Body of pancreas (tissue), 4 donors: ENCODE measurements around the gene PRSS21. TPM values are rescaled to one million over a fixed set of nuclear protein-coding genes. Genes with fewer than 3 reads are reported as not detected.
A peak's percentile ranks its signal among the peaks of the same experiment; 100 is the strongest.

Experiments
- ATAC-seq: fragments of 150-250 bp; one replicate; pipeline ENCODE4 v1.9.1; 2016
- DNase-seq, 4 donors: peaks; one replicate each; pipeline ENCODE4 v3.0.0-alpha.2; 2019
- H3K27ac ChIP-seq, 4 donors: fragments of 200-600 bp; sonication (generic); 1 replicate in 3 of 4; 2 replicates in 1 of 4; pipeline versions ENCODE4 v1.5.1 to v1.6.1; 2016 to 2019; ENCODE audit warnings: mild to moderate bottlenecking in 1 of 4, mixed read lengths in 1 of 4, moderate library complexity in 1 of 4
- H3K27me3 ChIP-seq, 2 donors: fragments of 200-600 bp; sonication (generic); one replicate each; pipeline ENCODE4 v1.6.0; 2016; ENCODE audit warnings: mild to moderate bottlenecking in 1 of 2
- H3K36me3 ChIP-seq, 2 donors: fragments of 200-600 bp; sonication (generic); replicated peaks in 1 of 2; 2 replicates each; pipeline ENCODE4 v1.5.1; 2016; ENCODE audit warnings: low read depth in 2 of 2; ENCODE audit not compliant: insufficient read depth in 1 of 2
- H3K4me1 ChIP-seq: fragments of 200-600 bp; sonication (generic); one replicate; pipeline ENCODE4 v1.6.0; 2016
- H3K4me3 ChIP-seq, 2 donors: fragments of 200-600 bp; sonication (generic); 1 replicate in 1 of 2; 2 replicates in 1 of 2; pipeline ENCODE4 v1.5.1; 2016 to 2019
- H3K9me3 ChIP-seq, 3 donors: fragments of 200-600 bp; sonication (generic); 1 replicate in 2 of 3; 2 replicates in 1 of 3; pipeline ENCODE4 v1.5.1; 2016
- CTCF ChIP-seq, 7 experiments: fragments of 450-650 bp in 4 of 7; fragments of 200-600 bp in 3 of 7; sonication (generic) in 3 of 7; IDR thresholded peaks; one replicate each; pipeline ENCODE4 v1.5.1; 2016 to 2019; ENCODE audit warnings: antibody characterized with exemption in 7 of 7
- POLR2A ChIP-seq, 3 donors: fragments of 450-650 bp; IDR thresholded peaks; one replicate each; pipeline ENCODE4 v1.6.1; 2016; ENCODE audit warnings: antibody characterized with exemption in 3 of 3, mild to moderate bottlenecking in 2 of 3
- WGBS, 2 donors: methylation state at CpG; one replicate each; pipeline ENCODE4 v1.1.5; 2017; 5-methylcytosine and 5-hydroxymethylcytosine counted together
- intact Hi-C: fragments of 100-400 bp; cut with DNase I; formaldehyde crosslinking; loops from one replicate; pipeline ENCODE4 v1.15.1; 2023
- total RNA-seq, 2 donors: library from RNA; depleted of rRNA; stranded (reverse); fragments of >200 nt; gene quantifications; one replicate each; pipeline ENCODE4 v1.1.0, GENCODE V29; 2016

PRSS21 gene
- total RNA-seq, 2 donors from 2014 or later, result 0.66 to 1.6 TPM

- WGBS, 2 donors, result 86 to 99% methylated on average over 8 to 18 of the region's 18 CpGs
- Histone ChIP-seq H3K36me3 (peaks cover 0 to 4% of the 10 kb centered on the region in 2 donors), H3K9me3 (no peaks in the 10 kb centered on the region), H3K4me1 (peaks cover 22% of the 10 kb centered on the region), H3K27ac (no peak overlapping the region), H3K27me3 (no peaks in the 10 kb centered on the region), H3K4me3 (no peak overlapping the region)
- no peak for DNase-seq
- intact Hi-C loops, result no loop called here
- no peak for TF ChIP-seq CTCF (IDR thresholded peaks at IDR 0.05)
- ATAC-seq, result no peak
These were observed 36.6 kb downstream of the PRSS21 start for GRCh38 chr16:2853531-2854073.

DNA sequence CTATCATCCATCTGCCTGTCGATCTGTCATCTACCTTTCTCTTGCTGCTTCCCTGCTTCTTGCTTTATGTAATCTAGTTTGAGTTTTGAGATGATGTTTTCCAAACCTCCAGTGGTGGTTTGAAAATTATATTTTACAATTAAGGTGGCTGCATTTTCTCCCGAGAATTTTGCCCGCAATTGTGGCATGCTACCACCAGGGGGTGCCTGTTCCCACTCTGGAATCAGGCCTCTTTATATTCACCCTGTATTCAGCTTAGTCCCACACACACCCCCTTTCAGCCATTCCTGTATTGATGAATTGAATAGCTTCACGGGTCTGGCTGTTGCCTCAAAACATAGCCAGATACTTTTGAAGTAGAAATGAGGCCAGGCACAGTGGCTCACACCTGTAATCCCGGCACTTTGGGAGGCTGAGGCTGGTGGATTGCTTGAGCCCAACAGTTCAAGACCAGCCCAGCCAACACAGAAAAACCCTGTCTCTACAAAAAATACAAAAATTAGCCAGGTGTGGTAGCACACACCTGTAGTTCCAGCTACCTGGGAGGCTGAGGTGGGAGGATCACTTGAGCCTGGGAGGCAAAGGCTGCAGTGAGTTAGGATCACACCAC lies 37.8 kb downstream of the PRSS21 start:
- no peak overlapping the region for H3K4me3 ChIP-seq
- H3K27me3 ChIP-seq, result no peaks in the 10 kb centered on the region
- WGBS, 2 donors, result 58 to 78% methylated on average over 5 of the region's 5 CpGs
- peaks cover 0 to 4% of the 10 kb centered on the region in 2 donors for H3K36me3 ChIP-seq
- intact Hi-C loops, result no loop called here
- DNase-seq (no peak), ATAC-seq (no peak)
- no peaks in the 10 kb centered on the region for H3K9me3 ChIP-seq
- no peak for TF ChIP-seq POLR2A (IDR thresholded peaks at IDR 0.05)
- peak in 6 of 7 experiments; percentile 34 to 56 (median 43) for TF ChIP-seq CTCF (IDR thresholded peaks at IDR 0.05)
- peaks cover 28% of the 10 kb centered on the region for H3K4me1 ChIP-seq
- H3K27ac ChIP-seq, result no peak overlapping the region

DNA sequence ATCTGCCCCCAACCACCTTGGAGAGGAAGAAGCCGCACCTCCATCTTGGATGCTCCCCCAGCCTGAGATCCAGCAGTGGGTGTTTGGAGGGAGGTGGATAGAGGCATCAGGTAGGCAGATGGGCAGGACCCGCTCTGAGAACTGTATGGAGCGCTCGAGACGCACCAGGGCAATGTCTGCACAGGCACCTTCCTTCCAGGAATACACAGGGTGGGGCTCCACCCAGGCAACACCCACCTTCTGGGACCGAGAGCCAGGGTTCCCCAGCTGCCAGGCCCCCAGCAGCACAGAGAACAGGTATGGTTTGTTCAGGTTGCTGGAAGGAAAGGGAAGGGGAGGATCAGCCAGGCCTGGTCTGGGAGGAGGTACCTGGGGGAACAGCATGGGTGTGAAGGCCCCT lies 38.5 kb downstream of the PRSS21 start:
- DNase-seq (no peak), ATAC-seq (no peak)
- peaks cover 0 to 4% of the 10 kb centered on the region in 2 donors for H3K36me3 ChIP-seq
- peaks cover 28% of the 10 kb centered on the region for H3K4me1 ChIP-seq
- H3K9me3 ChIP-seq, result no peaks in the 10 kb centered on the region
- TF ChIP-seq POLR2A (IDR thresholded peaks at IDR 0.05) (no peak), CTCF (IDR thresholded peaks at IDR 0.05) (no peak)
- intact Hi-C loops, result no loop called here
- H3K27ac ChIP-seq, result no peak overlapping the region
- H3K4me3 ChIP-seq, result no peak overlapping the region
- 85 to 96% methylated on average over 4 to 6 of the region's 6 CpGs for WGBS, 2 donors
- no peaks in the 10 kb centered on the region for H3K27me3 ChIP-seq

DNA sequence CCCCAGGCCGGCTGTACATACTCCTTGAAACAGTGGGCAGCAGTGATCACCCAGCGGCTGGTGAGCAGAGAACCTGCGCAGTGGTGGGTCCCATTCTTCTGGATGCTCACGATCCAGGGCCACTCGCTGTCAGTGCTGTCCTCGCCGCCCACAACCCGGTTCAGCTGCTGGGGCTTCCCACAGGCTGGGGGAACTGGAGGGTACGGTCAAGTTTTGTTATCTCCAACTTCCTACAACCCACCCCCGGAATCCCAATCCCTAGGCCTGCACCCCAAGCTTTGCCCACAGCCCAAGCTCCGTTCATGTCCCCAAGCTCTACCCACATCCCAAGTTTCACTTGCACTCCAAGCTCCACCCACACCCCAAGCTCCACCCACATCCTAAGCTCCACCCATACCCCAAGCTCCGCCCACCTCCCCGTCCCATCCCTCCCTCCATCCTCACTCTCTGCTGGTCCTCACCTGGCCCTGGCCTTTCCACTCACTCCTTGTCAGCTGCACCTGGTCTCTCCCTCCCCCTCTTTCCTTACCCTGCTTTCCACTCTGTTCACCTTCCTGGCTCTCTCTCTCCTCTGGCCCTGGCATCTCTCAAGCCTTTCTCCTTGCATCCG lies 39.1 kb downstream of the PRSS21 start:
- Histone ChIP-seq H3K4me1 (peaks cover 28% of the 10 kb centered on the region), H3K36me3 (peaks cover 0 to 4% of the 10 kb centered on the region in 2 donors), H3K9me3 (no peaks in the 10 kb centered on the region), H3K27me3 (no peaks in the 10 kb centered on the region), H3K27ac (peak overlapping the region in 2 of 4 donors; percentile 93 to 99), H3K4me3 (no peak overlapping the region)
- WGBS, 2 donors, result 85% methylated on average over 14 of the region's 14 CpGs
- no peak for ATAC-seq
- DNase-seq, result peak; percentile 22 to 57 (median 48)
- TF ChIP-seq CTCF (IDR thresholded peaks at IDR 0.05) (no peak), POLR2A (IDR thresholded peaks at IDR 0.05) (no peak)
- intact Hi-C loops, result no loop called here
